Measurements from ENCODE around the gene MRGPRX2.

DNA sequence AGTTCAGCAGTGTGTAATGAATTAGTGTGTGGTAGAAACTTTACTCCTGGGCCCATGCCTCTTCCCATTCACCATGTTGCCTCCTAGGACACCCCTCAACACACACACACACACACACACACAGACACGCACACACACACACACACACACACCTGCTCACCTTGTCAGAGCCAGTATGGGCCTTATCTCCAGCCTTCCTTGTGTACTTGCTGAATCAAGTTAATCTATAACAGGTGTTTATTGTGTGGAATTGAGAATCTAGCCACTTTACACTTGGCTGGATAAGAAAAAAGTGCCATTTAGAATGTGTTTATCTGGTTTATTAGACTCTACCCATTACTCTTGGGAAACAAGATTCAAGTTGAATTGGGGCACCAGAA is 42.0 kb upstream of the MRGPRX2 start:
- TF ChIP-seq, protein P1, sequence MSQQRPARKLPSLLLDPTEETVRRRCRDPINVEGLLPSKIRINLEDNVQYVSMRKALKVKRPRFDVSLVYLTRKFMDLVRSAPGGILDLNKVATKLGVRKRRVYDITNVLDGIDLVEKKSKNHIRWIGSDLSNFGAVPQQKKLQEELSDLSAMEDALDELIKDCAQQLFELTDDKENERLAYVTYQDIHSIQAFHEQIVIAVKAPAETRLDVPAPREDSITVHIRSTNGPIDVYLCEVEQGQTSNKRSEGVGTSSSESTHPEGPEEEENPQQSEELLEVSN (IDR thresholded peaks at IDR 0.05; ENCODE audit: borderline replicate concordance in 1 of 2, extremely low read depth in 1 of 2, insufficient read depth in 1 of 2, insufficient read length in 1 of 2, low read depth in 1 of 2, low read length in 1 of 2, poor library complexity in 1 of 2, severe bottlenecking in 1 of 2): no peak
- TF ChIP-seq ZNF766 (CRISPR knock-in tag; conservative IDR thresholded peaks at IDR 0.05) (no peak), EZH2 (IDR thresholded peaks at IDR 0.05; ENCODE audit: borderline replicate concordance, low read depth, low read length) (no peak), U2AF2 (optimal IDR thresholded peaks at IDR 0.05; ENCODE audit: low read depth, low read length) (no peak), ZNF263 (CRISPR knock-in tag; IDR thresholded peaks at IDR 0.05; ENCODE audit: borderline replicate concordance) (no peak)
- TF ChIP-seq, protein P2, sequence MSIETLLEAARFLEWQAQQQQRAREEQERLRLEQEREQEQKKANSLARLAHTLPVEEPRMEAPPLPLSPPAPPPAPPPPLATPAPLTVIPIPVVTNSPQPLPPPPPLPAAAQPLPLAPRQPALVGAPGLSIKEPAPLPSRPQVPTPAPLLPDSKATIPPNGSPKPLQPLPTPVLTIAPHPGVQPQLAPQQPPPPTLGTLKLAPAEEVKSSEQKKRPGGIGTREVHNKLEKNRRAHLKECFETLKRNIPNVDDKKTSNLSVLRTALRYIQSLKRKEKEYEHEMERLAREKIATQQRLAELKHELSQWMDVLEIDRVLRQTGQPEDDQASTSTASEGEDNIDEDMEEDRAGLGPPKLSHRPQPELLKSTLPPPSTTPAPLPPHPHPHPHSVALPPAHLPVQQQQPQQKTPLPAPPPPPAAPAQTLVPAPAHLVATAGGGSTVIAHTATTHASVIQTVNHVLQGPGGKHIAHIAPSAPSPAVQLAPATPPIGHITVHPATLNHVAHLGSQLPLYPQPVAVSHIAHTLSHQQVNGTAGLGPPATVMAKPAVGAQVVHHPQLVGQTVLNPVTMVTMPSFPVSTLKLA (conservative IDR thresholded peaks at IDR 0.05): no peak
- TF ChIP-seq, protein P3, sequence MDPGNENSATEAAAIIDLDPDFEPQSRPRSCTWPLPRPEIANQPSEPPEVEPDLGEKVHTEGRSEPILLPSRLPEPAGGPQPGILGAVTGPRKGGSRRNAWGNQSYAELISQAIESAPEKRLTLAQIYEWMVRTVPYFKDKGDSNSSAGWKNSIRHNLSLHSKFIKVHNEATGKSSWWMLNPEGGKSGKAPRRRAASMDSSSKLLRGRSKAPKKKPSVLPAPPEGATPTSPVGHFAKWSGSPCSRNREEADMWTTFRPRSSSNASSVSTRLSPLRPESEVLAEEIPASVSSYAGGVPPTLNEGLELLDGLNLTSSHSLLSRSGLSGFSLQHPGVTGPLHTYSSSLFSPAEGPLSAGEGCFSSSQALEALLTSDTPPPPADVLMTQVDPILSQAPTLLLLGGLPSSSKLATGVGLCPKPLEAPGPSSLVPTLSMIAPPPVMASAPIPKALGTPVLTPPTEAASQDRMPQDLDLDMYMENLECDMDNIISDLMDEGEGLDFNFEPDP (CRISPR knock-in tag; IDR thresholded peaks at IDR 0.05): no peak
- TF ChIP-seq, protein P4, sequence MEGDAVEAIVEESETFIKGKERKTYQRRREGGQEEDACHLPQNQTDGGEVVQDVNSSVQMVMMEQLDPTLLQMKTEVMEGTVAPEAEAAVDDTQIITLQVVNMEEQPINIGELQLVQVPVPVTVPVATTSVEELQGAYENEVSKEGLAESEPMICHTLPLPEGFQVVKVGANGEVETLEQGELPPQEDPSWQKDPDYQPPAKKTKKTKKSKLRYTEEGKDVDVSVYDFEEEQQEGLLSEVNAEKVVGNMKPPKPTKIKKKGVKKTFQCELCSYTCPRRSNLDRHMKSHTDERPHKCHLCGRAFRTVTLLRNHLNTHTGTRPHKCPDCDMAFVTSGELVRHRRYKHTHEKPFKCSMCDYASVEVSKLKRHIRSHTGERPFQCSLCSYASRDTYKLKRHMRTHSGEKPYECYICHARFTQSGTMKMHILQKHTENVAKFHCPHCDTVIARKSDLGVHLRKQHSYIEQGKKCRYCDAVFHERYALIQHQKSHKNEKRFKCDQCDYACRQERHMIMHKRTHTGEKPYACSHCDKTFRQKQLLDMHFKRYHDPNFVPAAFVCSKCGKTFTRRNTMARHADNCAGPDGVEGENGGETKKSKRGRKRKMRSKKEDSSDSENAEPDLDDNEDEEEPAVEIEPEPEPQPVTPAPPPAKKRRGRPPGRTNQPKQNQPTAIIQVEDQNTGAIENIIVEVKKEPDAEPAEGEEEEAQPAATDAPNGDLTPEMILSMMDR (IDR thresholded peaks at IDR 0.05 in 2 of 3, conservative IDR thresholded peaks at IDR 0.05 in 1 of 3; ENCODE audit: insufficient read depth in 2 of 3, low read depth in 1 of 3, low read length in 3 of 3): no peak
